Measurements from ENCODE around the gene CRIP2.

- no peak for TF ChIP-seq LEF1 (IDR thresholded peaks at IDR 0.05; ENCODE audit: borderline replicate concordance)
- no peak for TF ChIP-seq TARDBP (IDR thresholded peaks at IDR 0.05)
- TF ChIP-seq SUZ12 (IDR thresholded peaks at IDR 0.05), result no peak
- TF ChIP-seq FOXM1 (IDR thresholded peaks at IDR 0.05; ENCODE audit: borderline replicate concordance), result no peak
- no peak for TF ChIP-seq HDGF (IDR thresholded peaks at IDR 0.05; ENCODE audit: borderline replicate concordance)
- no peak for TF ChIP-seq SP1 (IDR thresholded peaks at IDR 0.05)
- TF ChIP-seq NFRKB (IDR thresholded peaks at IDR 0.05), result no peak
- no peak for TF ChIP-seq PKNOX1 (IDR thresholded peaks at IDR 0.05)
- no peak for TF ChIP-seq BHLHE40 (IDR thresholded peaks at IDR 0.05; ENCODE audit: borderline replicate concordance)
- no peak for TF ChIP-seq ZNF384 (IDR thresholded peaks at IDR 0.05)
- TF ChIP-seq FOXK2 (IDR thresholded peaks at IDR 0.05), result no peak
- TF ChIP-seq FOXA1 (IDR thresholded peaks at IDR 0.05), result no peak
These were observed 28.6 kb downstream of the CRIP2 start for GRCh38 chr14:105503296-105503640.

Data from HEK293T (cell line).